Measurements from ENCODE around the gene ALDH7A1. TPM values are rescaled to one million over a fixed set of nuclear protein-coding genes. Genes with fewer than 3 reads are reported as not detected.
A peak's percentile ranks its signal among the peaks of the same experiment; 100 is the strongest.

The ALDH7A1 gene
- total and polyA plus RNA-seq, 5 donors from 2014 or later, result 0.35 to 3.2 (median 0.94) TPM; not detected in 1

- H3K27ac Mint-ChIP-seq, result peak overlapping the region in 1 of 3 donors; percentile 78
- no peaks in the 10 kb centered on the region for H3K36me3 ChIP-seq (ENCODE audit: control insufficient read depth, insufficient read depth, low read length)
- no peaks in the 10 kb centered on the region for H3K9me3 ChIP-seq (ENCODE audit: control insufficient read depth in 2 of 2, low read length in 2 of 2)
- ATAC-seq (ENCODE audit: low read depth in 2 of 2) (no peak), DNase-seq (no peak)
- H3K36me3 Mint-ChIP-seq, result no peaks in the 10 kb centered on the region
- peaks cover 18% of the 10 kb centered on the region for H3K4me1 ChIP-seq (ENCODE audit: control insufficient read depth, insufficient read depth, low read length, poor library complexity, severe bottlenecking)
- peaks cover 10% of the 10 kb centered on the region for H3K27me3 Mint-ChIP-seq
- H3K27me3 ChIP-seq (ENCODE audit: control insufficient read depth, insufficient read depth, low read length), result no peaks in the 10 kb centered on the region
- H3K4me3 Mint-ChIP-seq, result no peak overlapping the region
- peaks cover 9 to 35% (median 20%) of the 10 kb centered on the region in 4 donors for H3K4me1 Mint-ChIP-seq
- H3K27ac ChIP-seq (ENCODE audit: insufficient read depth, low read length, poor library complexity, severe bottlenecking), result no peak overlapping the region
- no peak overlapping the region for H3K4me3 ChIP-seq (ENCODE audit: low read depth, low read length)
- peaks cover 0 to 3% (median 0%) of the 10 kb centered on the region in 7 donors for H3K9me3 Mint-ChIP-seq
These were observed 82.6 kb downstream of the ALDH7A1 start for GRCh38 chr5:126512451-126512850.

DNA sequence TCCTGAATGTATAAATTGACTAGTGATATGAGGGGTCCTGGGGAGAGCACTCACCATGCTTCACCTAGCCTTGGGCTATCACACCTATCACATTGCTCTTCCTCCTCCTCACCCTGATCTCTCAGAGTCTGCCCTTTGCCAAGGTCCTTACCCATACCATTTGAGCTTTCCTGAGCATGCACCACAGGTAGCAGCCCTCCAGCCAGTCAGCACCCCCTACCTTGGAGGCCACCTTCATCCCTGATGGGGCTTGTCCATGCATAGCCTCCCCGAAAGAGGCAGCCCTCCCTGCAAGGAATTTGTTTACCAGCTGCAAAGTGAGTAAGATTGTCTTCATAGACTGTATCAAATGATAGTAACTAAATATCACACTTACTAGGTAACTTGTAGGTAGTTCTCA lies 83.1 kb downstream of the ALDH7A1 start:
- H3K9me3 Mint-ChIP-seq, result peaks cover 0 to 3% (median 0%) of the 10 kb centered on the region in 7 donors
- Histone ChIP-seq H3K4me1 (ENCODE audit: control insufficient read depth, insufficient read depth, low read length, poor library complexity, severe bottlenecking) (peaks cover 18% of the 10 kb centered on the region), H3K36me3 (ENCODE audit: control insufficient read depth, insufficient read depth, low read length) (no peaks in the 10 kb centered on the region), H3K9me3 (ENCODE audit: control insufficient read depth in 2 of 2, low read length in 2 of 2) (no peaks in the 10 kb centered on the region), H3K27ac (ENCODE audit: insufficient read depth, low read length, poor library complexity, severe bottlenecking) (no peak overlapping the region), H3K27me3 (ENCODE audit: control insufficient read depth, insufficient read depth, low read length) (no peaks in the 10 kb centered on the region), H3K4me3 (ENCODE audit: low read depth, low read length) (no peak overlapping the region)
- H3K4me1 Mint-ChIP-seq, result peaks cover 9 to 39% (median 21%) of the 10 kb centered on the region in 4 donors
- peak overlapping the region in 2 of 3 donors; percentile 69 to 78 for H3K27ac Mint-ChIP-seq
- H3K36me3 Mint-ChIP-seq, result no peaks in the 10 kb centered on the region
- peaks cover 10% of the 10 kb centered on the region for H3K27me3 Mint-ChIP-seq
- H3K4me3 Mint-ChIP-seq, result no peak overlapping the region
- DNase-seq (no peak), ATAC-seq (ENCODE audit: low read depth in 2 of 2) (no peak)

GRCh38 chr5:126509339-126509738 lies 85.7 kb downstream of the ALDH7A1 start:
- H3K4me1 ChIP-seq (ENCODE audit: control insufficient read depth, insufficient read depth, low read length, poor library complexity, severe bottlenecking), result peaks cover 18% of the 10 kb centered on the region
- no peak overlapping the region for H3K27ac ChIP-seq (ENCODE audit: insufficient read depth, low read length, poor library complexity, severe bottlenecking)
- no peaks in the 10 kb centered on the region for H3K27me3 ChIP-seq (ENCODE audit: control insufficient read depth, insufficient read depth, low read length)
- H3K36me3 ChIP-seq (ENCODE audit: control insufficient read depth, insufficient read depth, low read length), result no peaks in the 10 kb centered on the region
- Mint-ChIP-seq H3K4me1 (peaks cover 9 to 43% (median 22%) of the 10 kb centered on the region in 4 donors), H3K27ac (peak overlapping the region; percentile 68 to 95 (median 86)), H3K27me3 (no peaks in the 10 kb centered on the region), H3K36me3 (no peaks in the 10 kb centered on the region), H3K4me3 (peak overlapping the region in 2 of 4 donors; percentile 61 to 78), H3K9me3 (peaks cover 0 to 3% (median 0%) of the 10 kb centered on the region in 7 donors)
- no peak for DNase-seq
- no peak for ATAC-seq (ENCODE audit: low read depth in 2 of 2)
- peak overlapping the region; percentile 72 for H3K4me3 ChIP-seq (ENCODE audit: low read depth, low read length)
- no peaks in the 10 kb centered on the region for H3K9me3 ChIP-seq (ENCODE audit: control insufficient read depth in 2 of 2, low read length in 2 of 2)

DNA sequence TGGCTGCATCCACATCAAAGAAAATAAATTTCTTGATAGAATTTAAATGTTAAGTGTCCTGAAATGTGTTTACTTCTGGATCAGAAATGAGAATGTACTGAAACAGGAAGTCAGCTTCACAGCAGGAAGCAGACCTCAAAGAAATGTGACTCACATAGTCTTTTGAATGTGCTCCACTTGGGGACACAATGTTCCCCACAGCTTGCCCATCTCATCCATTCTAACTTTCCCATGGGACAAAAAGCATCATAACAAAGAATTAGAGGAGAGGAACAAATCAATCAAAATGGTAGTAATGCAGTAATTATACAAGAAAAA lies 86.1 kb downstream of the ALDH7A1 start:
- Mint-ChIP-seq H3K9me3 (peaks cover 0 to 3% (median 0%) of the 10 kb centered on the region in 7 donors), H3K36me3 (no peaks in the 10 kb centered on the region), H3K4me1 (peaks cover 9 to 43% (median 22%) of the 10 kb centered on the region in 4 donors), H3K27me3 (no peaks in the 10 kb centered on the region), H3K4me3 (peak overlapping the region in 2 of 4 donors; percentile 61 to 78), H3K27ac (peak overlapping the region; percentile 68 to 95 (median 86))
- DNase-seq (peak in 1 of 3 donors; percentile 64), ATAC-seq (ENCODE audit: low read depth in 2 of 2) (peak; percentile 71 to 85)
- Histone ChIP-seq H3K4me3 (ENCODE audit: low read depth, low read length) (peak overlapping the region; percentile 72), H3K36me3 (ENCODE audit: control insufficient read depth, insufficient read depth, low read length) (no peaks in the 10 kb centered on the region), H3K27ac (ENCODE audit: insufficient read depth, low read length, poor library complexity, severe bottlenecking) (no peak overlapping the region), H3K9me3 (ENCODE audit: control insufficient read depth in 2 of 2, low read length in 2 of 2) (no peaks in the 10 kb centered on the region), H3K27me3 (ENCODE audit: control insufficient read depth, insufficient read depth, low read length) (no peaks in the 10 kb centered on the region), H3K4me1 (ENCODE audit: control insufficient read depth, insufficient read depth, low read length, poor library complexity, severe bottlenecking) (peaks cover 18% of the 10 kb centered on the region)

DNA sequence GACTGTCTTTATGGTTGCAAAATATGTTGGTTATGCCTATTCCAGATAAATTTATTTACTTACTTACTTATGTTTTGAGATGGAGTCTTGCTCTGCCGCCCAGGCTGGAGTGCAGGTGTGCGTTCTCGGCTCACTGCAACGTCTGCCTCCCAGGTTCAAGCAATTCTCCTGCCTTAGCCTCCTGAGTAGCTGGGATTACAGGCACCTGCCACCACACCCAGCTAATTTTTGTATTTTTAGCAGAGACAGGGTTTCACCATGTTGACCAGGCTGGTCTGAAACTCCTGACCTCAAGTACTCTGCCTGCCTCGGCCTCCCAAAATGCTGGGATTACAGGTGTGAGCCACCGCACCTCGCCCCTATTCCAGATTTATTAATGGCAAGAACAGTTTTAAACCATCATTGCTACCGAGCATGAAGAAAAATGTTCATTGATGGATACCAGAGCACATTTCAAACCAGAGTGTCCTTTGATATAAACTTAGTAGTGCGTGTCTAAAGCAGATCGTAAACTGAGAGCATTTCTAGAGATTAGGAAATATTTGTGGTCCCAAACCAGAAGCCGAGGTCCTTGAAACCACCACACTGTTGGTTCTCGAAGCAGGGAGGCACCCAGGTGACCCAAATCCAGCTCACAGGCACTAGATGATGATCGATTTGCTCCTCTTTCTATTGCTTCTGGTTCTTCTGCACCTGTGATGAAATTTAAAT lies 86.6 kb downstream of the ALDH7A1 start:
- ATAC-seq (ENCODE audit: low read depth in 2 of 2), result peak in 1 of 2 donors; percentile 17
- H3K9me3 Mint-ChIP-seq, result peaks cover 0 to 3% (median 0%) of the 10 kb centered on the region in 7 donors
- H3K27ac Mint-ChIP-seq, result peak overlapping the region; percentile 68 to 95 (median 86)
- peak overlapping the region in 2 of 4 donors; percentile 61 to 78 for H3K4me3 Mint-ChIP-seq
- no peaks in the 10 kb centered on the region for H3K27me3 Mint-ChIP-seq
- H3K27me3 ChIP-seq (ENCODE audit: control insufficient read depth, insufficient read depth, low read length), result no peaks in the 10 kb centered on the region
- peaks cover 9 to 48% (median 22%) of the 10 kb centered on the region in 4 donors for H3K4me1 Mint-ChIP-seq
- peaks cover 18% of the 10 kb centered on the region for H3K4me1 ChIP-seq (ENCODE audit: control insufficient read depth, insufficient read depth, low read length, poor library complexity, severe bottlenecking)
- peak overlapping the region; percentile 72 for H3K4me3 ChIP-seq (ENCODE audit: low read depth, low read length)
- H3K27ac ChIP-seq (ENCODE audit: insufficient read depth, low read length, poor library complexity, severe bottlenecking), result no peak overlapping the region
- H3K36me3 Mint-ChIP-seq, result no peaks in the 10 kb centered on the region
- H3K9me3 ChIP-seq (ENCODE audit: control insufficient read depth in 2 of 2, low read length in 2 of 2), result no peaks in the 10 kb centered on the region
- H3K36me3 ChIP-seq (ENCODE audit: control insufficient read depth, insufficient read depth, low read length), result no peaks in the 10 kb centered on the region
- peak in 1 of 3 donors; percentile 39 for DNase-seq

DNA sequence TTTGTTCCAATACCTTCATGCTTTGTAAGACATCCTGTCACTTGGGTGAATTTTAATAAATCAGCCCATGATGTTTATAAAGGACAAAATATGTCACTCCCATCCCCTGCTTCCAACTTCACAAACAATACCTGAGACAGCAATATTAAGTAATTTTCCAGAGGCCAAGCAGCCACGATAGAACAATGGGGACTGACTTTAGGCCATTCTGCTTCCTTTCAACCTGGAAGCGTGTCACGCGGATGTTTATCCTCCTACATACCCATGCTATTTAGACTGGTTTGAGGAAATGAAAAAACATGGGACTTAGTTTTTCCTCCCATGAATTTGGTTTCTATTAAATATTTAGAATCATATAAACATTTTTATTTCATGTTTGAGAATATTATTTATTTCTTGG lies 88.9 kb downstream of the ALDH7A1 start:
- Mint-ChIP-seq H3K9me3 (no peaks in the 10 kb centered on the region), H3K27ac (no peak overlapping the region), H3K4me3 (no peak overlapping the region), H3K4me1 (peaks cover 9 to 46% (median 20%) of the 10 kb centered on the region in 4 donors), H3K27me3 (no peaks in the 10 kb centered on the region), H3K36me3 (peaks cover 3% of the 10 kb centered on the region)
- H3K9me3 ChIP-seq (ENCODE audit: control insufficient read depth in 2 of 2, low read length in 2 of 2), result no peaks in the 10 kb centered on the region
- no peaks in the 10 kb centered on the region for H3K36me3 ChIP-seq (ENCODE audit: control insufficient read depth, insufficient read depth, low read length)
- H3K4me3 ChIP-seq (ENCODE audit: low read depth, low read length), result no peak overlapping the region
- ATAC-seq (ENCODE audit: low read depth in 2 of 2), result no peak
- H3K27ac ChIP-seq (ENCODE audit: insufficient read depth, low read length, poor library complexity, severe bottlenecking), result no peak overlapping the region
- no peaks in the 10 kb centered on the region for H3K27me3 ChIP-seq (ENCODE audit: control insufficient read depth, insufficient read depth, low read length)
- DNase-seq, result no peak
- peaks cover 18% of the 10 kb centered on the region for H3K4me1 ChIP-seq (ENCODE audit: control insufficient read depth, insufficient read depth, low read length, poor library complexity, severe bottlenecking)

GRCh38 chr5:126503602-126504104 lies 91.4 kb downstream of the ALDH7A1 start:
- DNase-seq, result peak in 1 of 3 donors; percentile 27
- Histone ChIP-seq H3K9me3 (ENCODE audit: control insufficient read depth in 2 of 2, low read length in 2 of 2) (no peaks in the 10 kb centered on the region), H3K27ac (ENCODE audit: insufficient read depth, low read length, poor library complexity, severe bottlenecking) (no peak overlapping the region), H3K4me1 (ENCODE audit: control insufficient read depth, insufficient read depth, low read length, poor library complexity, severe bottlenecking) (peaks cover 5% of the 10 kb centered on the region), H3K27me3 (ENCODE audit: control insufficient read depth, insufficient read depth, low read length) (no peaks in the 10 kb centered on the region), H3K4me3 (ENCODE audit: low read depth, low read length) (no peak overlapping the region), H3K36me3 (ENCODE audit: control insufficient read depth, insufficient read depth, low read length) (no peaks in the 10 kb centered on the region)
- H3K4me1 Mint-ChIP-seq, result peaks cover 9 to 42% (median 10%) of the 10 kb centered on the region in 4 donors
- H3K9me3 Mint-ChIP-seq, result no peaks in the 10 kb centered on the region
- peak; percentile 42 to 58 for ATAC-seq (ENCODE audit: low read depth in 2 of 2)
- no peak overlapping the region for H3K4me3 Mint-ChIP-seq
- peak overlapping the region; percentile 38 to 90 (median 62) for H3K27ac Mint-ChIP-seq
- H3K36me3 Mint-ChIP-seq, result peaks cover 3% of the 10 kb centered on the region
- H3K27me3 Mint-ChIP-seq, result no peaks in the 10 kb centered on the region

Measured in CD4-positive, CD25-positive, alpha-beta regulatory T cell (primary cell).